Fibroblast of skin of scalp (primary cell): Measurements from ENCODE around the gene NEU2.
"Not testable (repeated sequence)": the region's sequence is repeated elsewhere in the genome, so short reads cannot be mapped to it uniquely, and the experiment has no call there.

Source experiments
- DNase-seq: peaks from one replicate; pipeline ENCODE4 v3.0.0-alpha.2; 2013

The NEU2 gene

DNA sequence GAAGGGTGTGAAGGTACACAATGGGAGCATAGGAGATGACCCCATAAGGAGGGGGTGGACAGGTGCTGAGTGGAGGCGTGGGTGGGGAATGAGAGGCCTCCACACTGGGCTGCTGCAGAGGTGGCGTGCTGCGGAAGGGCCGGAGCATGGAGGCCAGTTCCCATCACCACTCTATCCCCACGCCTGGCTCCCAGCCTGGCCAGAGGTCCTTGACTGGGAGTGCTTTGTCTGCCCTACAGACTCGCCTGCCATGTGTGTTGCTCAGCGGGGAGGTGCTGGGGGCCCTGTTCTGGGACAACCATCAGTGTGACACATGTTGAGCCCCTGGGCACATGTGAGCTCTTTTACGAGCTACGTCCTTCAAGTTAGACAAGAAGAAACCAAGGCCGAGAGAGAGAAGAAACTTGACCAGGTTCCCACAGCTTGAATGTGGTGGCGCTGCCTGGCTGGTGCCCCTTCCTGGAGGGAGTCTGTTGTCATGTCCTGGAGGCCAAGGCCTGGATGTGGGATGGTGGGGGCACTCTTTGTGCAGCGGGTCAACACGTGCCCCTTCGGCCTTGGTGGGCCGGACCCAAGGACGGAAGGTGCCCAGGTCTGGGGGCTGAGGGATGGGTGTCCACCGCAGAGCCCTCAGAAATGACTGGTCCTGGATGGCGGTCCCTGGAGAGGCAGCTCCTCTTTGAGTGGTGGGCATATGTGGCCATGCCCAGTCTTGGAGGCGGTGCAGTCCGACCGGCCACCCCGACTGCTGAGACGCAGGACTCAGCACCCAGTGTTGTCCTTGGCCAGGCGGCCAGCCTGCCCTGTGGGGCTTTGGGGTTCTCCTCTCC, 26.5 kb downstream of the NEU2 start:
- DNase-seq = no peak

DNA sequence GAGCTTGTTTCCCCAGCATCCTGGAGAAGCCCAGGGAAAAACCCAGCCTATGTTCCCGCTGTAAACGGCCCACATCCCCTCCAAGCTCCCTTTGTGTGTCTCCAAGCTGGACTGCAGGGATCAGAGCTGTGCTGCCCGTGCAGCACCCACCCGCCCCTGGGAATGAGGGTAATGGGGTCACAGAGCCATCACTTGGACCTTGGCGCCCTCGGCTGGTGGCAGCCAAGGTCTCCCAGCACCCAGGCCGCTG, 27.0 kb downstream of the NEU2 start:
- no peak for DNase-seq

DNA sequence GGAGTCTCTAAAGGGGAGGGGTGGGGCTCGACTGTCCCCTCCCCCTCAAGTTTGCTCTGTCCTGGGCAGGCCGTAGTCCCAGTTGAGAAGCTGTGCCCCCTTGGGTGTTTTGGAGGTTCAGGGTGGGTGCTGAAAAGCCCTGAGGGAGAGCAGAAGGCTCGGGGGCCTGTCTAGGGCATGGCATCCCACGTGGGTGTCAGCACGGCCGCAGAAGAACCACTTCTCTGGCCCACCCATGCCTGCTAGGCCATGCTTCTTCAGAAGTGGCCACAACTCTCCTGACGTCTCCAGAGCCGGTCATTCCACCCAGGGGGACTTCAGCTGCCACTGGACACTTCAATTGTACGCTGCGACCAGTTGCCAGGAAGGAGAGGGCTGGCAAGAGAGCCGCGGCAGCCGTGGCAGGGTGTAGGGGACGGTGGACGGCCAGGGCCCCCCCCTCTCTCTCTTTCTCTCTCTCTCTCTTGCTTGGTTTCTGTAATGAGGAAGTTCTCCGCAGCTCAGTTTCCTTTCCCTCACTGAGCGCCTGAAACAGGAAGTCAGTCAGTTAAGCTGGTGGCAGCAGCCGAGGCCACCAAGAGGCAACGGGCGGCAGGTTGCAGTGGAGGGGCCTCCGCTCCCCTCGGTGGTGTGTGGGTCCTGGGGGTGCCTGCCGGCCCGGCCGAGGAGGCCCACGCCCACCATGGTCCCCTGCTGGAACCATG, 27.5 kb downstream of the NEU2 start, which contains the start of gene INPP5D:
Gene INPP5D, plus strand, starts transcription at position 546 of the 704 bp plus-strand sequence. Its CDS starts 137 bp downstream, at position 683.
- no peak for DNase-seq

GRCh38 chr2:233060501-233060979, 28.1 kb downstream of the NEU2 start:
- DNase-seq = no peak

DNA sequence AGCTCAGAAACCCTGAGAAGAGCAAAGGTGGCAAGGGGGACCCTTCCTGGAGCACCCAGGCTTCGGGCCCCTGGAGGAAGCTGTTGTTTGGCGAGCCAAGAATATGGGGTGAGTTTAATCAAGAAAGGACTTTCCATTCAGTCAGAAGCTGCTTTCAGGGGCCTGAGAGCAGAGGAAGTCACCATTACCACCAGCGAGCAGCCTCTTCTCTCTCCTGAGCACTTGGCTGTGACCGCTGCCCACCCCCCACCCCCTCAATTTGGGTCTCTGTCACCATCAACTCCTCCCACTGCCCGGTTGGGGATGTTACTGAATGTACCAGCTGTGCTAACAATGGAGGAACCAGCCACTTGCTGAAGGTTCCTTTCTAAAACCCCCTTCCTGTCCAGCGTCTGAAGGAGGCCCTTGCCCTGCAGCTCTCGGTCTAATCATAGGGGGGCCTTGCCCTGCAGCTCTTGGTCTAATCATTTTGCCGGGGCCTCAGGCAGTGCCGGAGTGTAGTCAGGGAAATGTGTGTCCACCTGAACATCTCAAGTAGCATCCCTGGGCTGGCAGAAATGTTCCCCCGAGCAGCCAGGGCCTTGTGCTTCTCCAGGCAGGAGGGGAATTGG, 28.6 kb downstream of the NEU2 start:
- no peak for DNase-seq

- DNase-seq = no peak
Measured at GRCh38 chr2:233061591-233062450, 29.3 kb downstream of the NEU2 start.

DNA sequence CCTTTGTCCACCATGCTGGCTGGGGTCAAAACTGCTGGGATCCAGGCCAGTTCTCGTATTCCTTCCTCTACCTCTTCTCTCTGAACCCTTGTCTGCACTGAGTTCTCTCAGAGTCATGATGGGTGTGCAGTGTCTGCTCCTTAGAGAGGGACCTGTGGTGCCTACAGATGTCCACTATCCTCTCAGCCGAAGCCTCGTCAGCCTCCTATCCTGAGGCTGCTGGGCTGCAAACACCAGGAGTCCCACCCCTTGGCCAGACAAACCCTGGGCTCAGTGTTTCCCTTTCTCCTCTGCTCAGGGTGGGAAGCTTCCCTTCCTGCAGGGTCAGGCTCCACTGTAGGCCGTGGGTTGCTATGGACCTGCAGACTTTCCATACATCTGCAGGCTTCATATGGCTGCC, 30.0 kb downstream of the NEU2 start:
- DNase-seq = no peak

DNA sequence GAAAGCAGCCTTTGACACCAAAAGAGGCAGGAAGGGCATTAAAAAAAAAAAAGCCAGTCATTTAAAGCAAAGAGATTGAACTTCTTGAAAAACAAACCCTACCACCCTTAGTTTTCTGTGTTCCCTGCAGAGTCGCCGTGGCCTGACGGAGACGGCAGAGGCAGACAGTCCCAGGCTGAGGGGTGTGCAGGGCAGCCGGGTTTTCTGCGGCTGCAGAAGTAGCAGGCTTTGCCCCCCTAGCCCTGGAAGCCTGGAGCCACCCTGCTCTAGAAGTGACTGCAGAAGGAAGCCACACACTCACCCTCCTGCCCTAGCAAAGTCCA, 30.4 kb downstream of the NEU2 start:
- no peak for DNase-seq

DNA sequence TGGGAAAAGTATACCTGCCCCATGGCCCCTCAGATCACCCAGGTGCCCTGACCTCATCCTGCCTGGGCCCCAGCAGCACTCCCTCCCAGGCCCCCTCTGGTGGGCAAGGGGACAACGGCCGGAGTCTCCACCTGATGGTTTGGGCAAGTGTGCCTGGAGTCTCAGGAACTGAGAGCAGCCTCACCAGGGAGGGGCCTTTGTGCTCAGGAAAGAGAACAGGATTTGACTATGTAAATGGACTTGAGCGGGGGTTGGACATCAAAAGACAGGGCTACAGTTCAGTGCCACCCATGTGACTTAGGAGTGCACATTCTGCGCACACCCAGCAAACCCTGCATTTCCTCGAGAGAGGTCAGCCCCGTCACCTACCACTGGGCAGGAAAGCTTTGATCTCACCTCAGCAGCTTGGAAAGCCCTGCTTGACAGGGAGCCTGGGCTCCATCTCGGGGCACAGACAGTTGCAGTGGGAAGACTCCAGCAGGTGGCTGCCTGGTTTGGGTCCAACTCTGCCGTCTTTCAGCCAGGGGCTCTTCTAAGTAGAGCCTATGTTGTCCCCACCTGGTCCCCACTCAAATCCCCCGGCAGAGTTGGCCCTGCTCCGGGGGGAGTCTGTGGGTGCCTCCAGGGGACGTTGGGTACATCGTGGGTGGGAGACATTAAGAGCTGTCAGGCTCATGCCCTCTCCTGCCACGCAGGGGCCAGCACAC, 30.9 kb downstream of the NEU2 start:
- no peak for DNase-seq

GRCh38 chr2:233063976-233064411, 31.5 kb downstream of the NEU2 start:
- DNase-seq = no peak

DNA sequence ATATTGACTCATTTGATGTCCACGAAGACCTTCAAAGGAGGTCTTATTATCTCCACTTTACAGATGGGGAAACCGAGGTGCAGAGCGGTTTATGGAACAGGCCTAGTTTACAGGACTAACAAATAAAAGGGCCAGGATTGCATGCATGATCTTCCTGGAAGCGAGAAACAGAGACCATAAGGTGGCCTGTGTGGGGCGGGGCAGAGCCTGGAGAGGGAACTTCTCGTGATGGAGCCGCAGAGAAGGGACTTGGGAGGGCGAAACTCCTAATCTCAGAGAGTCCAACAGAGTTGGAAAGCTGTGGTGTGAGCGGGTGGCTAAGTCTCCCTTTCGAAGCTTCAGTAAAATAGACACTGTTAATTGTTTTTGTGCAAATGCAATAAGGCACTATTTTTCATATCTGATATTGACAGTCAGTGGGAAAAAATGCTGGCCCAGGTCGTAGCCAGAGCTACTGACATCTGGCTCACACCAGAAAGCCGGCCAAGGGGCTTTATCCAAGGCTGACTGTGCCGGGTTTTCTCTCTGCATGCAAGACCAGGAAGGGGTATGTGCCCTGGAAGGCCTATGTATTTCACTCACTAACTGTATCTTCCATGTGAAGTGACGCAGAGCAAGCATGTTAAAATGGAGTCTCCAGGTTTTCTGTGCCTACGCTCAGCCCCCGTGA, 32.2 kb downstream of the NEU2 start:
- no peak for DNase-seq

GRCh38 chr2:233065200-233065589, 32.7 kb downstream of the NEU2 start:
- not testable (repeated sequence) for DNase-seq

DNA sequence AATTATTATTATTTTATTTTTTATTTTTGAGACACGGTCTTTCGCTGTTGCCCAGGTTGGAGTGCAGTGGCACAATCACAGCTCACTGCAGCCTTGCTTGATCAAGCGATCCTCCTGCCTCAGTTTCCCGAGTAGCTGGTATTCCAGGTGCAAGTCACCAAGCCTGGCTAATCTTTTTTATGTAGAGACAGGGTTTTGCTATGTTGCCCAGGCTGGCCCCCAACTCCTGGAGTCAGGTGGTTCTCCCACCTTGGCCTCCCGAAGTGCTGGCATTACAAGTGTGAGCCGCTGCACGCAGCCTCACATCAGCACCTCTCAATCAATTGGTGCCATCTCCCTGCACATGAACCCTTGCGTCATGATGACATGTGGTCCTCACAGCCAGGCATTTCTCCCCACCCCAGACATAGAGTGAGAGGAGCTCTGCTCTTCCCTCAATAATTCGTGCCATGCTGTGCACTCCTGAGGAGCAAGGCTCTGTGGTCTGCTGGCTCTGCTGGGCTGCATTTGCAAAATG, 33.5 kb downstream of the NEU2 start:
- DNase-seq = no peak

- no peak for DNase-seq
Measured at GRCh38 chr2:233068762-233069418, 36.4 kb downstream of the NEU2 start.

DNA sequence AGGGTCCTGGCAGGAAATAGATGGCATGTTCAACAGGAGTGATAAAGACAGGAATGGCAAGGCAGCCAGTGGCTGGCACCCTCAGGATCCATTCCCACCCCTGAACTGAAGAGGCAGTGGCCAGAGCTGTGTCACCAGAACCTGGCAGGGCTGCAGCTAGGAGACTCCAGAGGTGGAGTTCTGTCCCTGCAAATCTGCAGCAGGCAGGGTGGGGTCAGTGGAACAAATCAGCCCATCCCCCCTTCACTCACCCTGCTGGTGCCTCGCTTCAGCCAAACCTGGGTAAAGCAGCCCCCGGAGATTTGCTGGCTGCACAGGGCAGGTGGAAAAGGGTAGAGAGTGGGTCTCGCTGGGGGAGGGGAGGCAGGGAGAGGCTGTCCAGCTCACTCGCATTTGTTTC, 40.4 kb downstream of the NEU2 start:
- no peak for DNase-seq

DNA sequence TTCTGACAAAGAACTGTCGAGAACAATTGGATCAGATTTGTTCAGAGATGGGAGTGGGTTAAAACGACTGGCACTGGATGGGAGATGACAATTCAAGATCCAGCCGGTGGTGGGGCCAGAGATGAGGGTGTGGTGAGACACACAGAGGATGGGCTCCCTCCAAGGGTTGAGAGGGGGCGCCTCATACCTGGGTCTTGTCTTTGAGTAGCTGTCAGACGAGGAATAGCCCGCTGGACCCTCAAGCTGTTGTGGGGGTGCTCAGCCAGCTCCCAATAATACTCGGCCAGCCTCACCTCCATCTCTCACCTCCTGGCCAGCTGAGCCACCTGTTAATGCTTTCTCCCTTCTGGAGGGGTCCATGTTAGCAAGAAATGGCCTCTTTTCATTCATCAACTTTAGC, 41.6 kb downstream of the NEU2 start:
- DNase-seq = no peak

DNA sequence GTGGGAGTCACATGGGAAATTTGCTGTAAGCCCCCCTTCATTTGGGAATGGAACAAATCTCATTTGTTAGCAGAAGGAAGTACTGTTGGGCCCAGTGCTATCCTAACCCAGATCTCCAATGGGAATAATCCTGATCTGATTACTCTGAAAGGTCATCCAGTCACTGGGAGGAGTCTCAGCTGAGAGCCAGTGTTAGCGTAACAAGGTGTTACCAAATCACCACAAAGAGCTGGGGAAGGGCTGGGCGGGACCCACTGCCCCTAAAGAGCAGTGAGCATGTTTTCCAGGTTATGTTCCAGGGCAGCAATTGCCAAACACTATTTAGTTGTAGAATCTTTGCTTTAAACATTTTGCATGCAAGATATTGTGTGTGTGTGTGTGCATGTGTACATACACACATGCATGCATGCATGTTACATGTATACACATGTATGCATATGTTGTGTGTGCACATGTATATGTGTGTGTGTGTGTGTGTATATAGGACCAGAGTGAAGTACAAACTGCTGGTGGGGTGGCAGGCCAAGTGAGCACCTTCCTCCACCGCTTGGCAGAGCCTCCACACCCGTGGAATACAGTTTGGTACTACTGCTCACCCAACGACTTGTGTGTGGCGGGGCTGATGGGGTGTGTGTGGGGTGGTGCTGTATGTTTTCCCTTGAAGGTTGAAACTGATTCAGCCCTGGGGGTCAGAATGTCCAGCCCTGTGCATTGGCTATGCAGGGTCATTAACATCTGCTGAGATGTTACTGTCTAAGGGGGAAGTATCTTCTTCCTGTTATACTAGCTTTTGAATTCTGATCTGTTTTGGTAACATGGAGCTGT, 42.9 kb downstream of the NEU2 start:
- no peak for DNase-seq

DNA sequence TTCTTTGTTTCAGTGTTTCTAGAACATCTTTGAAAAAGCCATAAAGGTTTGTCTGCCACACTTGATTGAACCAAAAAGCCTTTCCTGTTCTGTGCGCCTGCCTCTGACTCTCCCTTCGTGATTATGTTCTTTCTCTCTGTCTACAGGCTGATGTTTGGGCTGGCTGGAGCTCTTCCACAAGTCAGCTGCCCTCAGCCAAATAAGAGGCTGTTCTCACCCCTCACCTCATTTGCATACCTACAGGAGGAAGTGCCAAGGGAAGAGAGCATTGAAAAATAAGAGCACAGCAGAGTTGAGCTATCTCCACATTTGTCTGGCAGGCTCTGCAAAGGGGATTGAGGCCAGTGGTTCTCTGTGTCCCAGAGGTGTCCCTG, 43.5 kb downstream of the NEU2 start:
- DNase-seq = no peak

DNA sequence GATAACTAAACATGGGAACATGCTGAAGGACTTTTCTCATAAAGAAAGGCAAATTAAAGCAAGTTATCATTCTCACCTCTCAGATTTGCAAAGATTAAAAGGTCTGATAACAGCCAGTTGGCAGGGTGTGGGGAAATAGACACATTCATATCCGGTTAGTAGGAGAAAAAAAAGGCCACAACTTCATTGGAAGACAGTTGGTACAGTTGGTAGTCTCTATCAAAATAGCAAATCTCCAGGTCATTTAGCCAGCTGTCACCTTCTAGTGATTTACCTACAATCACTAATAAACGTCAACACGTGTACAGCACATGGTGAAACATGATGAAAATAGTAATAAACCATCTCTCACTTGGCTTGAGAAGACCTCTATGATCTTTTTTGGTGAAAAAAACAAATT, 44.3 kb downstream of the NEU2 start:
- DNase-seq = no peak

DNA sequence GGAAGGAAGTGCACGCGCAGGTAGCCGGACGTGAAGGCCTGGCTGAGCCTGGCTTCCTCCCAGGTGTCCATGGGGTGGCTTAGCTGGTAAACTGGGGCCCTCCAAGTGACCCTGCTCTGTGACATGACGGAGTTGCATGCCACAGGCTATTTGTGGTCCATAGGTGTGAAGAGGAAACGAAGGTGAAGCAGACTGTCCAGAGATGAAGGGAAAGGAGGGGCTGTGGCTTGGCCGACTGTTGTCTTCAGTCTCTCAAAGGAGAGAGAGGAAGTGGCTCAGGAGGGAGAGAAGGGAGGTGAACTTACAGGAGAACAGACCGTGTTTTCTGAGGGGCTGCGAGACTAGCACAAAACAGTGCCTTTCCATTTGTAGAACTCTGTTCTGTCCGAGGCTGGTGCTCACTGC, 47.0 kb downstream of the NEU2 start:
- DNase-seq = no peak
